CD14-positive monocyte (primary cell): ENCODE measurements around the gene TMCC3. TPM values are rescaled to one million over a fixed set of nuclear protein-coding genes. Genes with fewer than 3 reads are reported as not detected.
"Not testable (repeated sequence)": the region's sequence is repeated elsewhere in the genome, so short reads cannot be mapped to it uniquely, and the experiment has no call there.

Source experiments
- DNase-seq, 3 donors: peaks; one replicate each; pipeline ENCODE4 v3.0.0-alpha.2; 2011 to 2022
- H2AFZ ChIP-seq: 2 replicates; pipeline ENCODE4 v1.6.0; 2012; ENCODE audit warnings: mild to moderate bottlenecking, low read depth, low read length, inconsistent platforms; ENCODE audit not compliant: insufficient read depth, poor library complexity, severe bottlenecking
- H3K27ac ChIP-seq, 2 donors: 1 replicate in 1 of 2; 2 replicates in 1 of 2; pipeline ENCODE4 v1.5.1; 2012 to 2013; ENCODE audit warnings: low read length in 2 of 2, control low read depth in 1 of 2, inconsistent platforms in 1 of 2, low read depth in 1 of 2, mild to moderate bottlenecking in 1 of 2
- H3K27me3 ChIP-seq, 2 donors: one replicate each; pipeline versions ENCODE4 v1.6.0 to v1.6.1; 2011 to 2013; ENCODE audit warnings: low read length in 2 of 2; ENCODE audit not compliant: control insufficient read depth in 2 of 2, insufficient read depth in 2 of 2
- H3K36me3 ChIP-seq, 2 donors: replicated peaks in 1 of 2; 1 replicate in 1 of 2; 2 replicates in 1 of 2; pipeline versions ENCODE4 v1.5.1 to v1.6.1; 2012 to 2013; ENCODE audit warnings: low read length in 2 of 2, control low read depth in 1 of 2, inconsistent platforms in 1 of 2, mild to moderate bottlenecking in 1 of 2; ENCODE audit not compliant: insufficient read depth in 2 of 2, control insufficient read depth in 1 of 2
- H3K4me1 ChIP-seq, 2 donors: 1 replicate in 1 of 2; 2 replicates in 1 of 2; pipeline versions ENCODE4 v1.5.1 to v1.6.1; 2012 to 2013; ENCODE audit warnings: low read length in 2 of 2, control low read depth in 1 of 2, inconsistent platforms in 1 of 2, mild to moderate bottlenecking in 1 of 2, moderate library complexity in 1 of 2; ENCODE audit not compliant: insufficient read depth in 2 of 2, control insufficient read depth in 1 of 2
- H3K4me2 ChIP-seq: replicated peaks from 2 replicates; pipeline ENCODE3; 2012; ENCODE audit warnings: low read length, moderate library complexity, mild to moderate bottlenecking; ENCODE audit not compliant: poor library complexity, severe bottlenecking; ENCODE audit errors: extremely low read depth
- H3K4me3 ChIP-seq, 3 experiments: fragments of 200-600 bp in 1 of 3; sonication (generic) in 1 of 3; replicated peaks in 1 of 3; 1 replicate in 2 of 3; 2 replicates in 1 of 3; pipeline ENCODE4 v1.5.1; 2011 to 2013; ENCODE audit warnings: low read length in 3 of 3, mild to moderate bottlenecking in 3 of 3, control low read depth in 2 of 3, low read depth in 2 of 3, inconsistent platforms in 1 of 3, moderate library complexity in 1 of 3
- H3K79me2 ChIP-seq: 2 replicates; pipeline ENCODE4 v1.6.0; 2012; ENCODE audit warnings: mild to moderate bottlenecking, control low read depth, inconsistent platforms, low read length, moderate library complexity; ENCODE audit not compliant: insufficient read depth
- H3K9ac ChIP-seq: 2 replicates; pipeline ENCODE4 v1.6.0; 2017; ENCODE audit warnings: low read length, mild to moderate bottlenecking; ENCODE audit not compliant: insufficient read depth, poor library complexity, severe bottlenecking
- H3K9me3 ChIP-seq, 2 donors: replicated peaks in 1 of 2; 1 replicate in 1 of 2; 2 replicates in 1 of 2; pipeline versions ENCODE4 v1.5.1 to v1.6.1; 2012 to 2013; ENCODE audit warnings: low read length in 2 of 2, control low read depth in 1 of 2; ENCODE audit not compliant: control insufficient read depth in 1 of 2, insufficient read depth in 1 of 2
- H4K20me1 ChIP-seq: 2 replicates; pipeline ENCODE4 v1.6.0; 2012; ENCODE audit warnings: mild to moderate bottlenecking, low read length, control low read depth, moderate library complexity; ENCODE audit not compliant: insufficient read depth
- H3K27ac Mint-ChIP-seq, 7 donors: one replicate each; pipeline ENCODE4 v1.8.0; 2020; ENCODE audit warnings: mild to moderate bottlenecking in 7 of 7, mixed read lengths in 7 of 7, moderate library complexity in 6 of 7, inconsistent platforms in 2 of 7
- H3K27me3 Mint-ChIP-seq, 3 donors: one replicate each; pipeline ENCODE4 v1.8.0; 2021 to 2022; ENCODE audit warnings: low read depth in 3 of 3, mild to moderate bottlenecking in 3 of 3, mixed read lengths in 3 of 3, moderate library complexity in 3 of 3, inconsistent platforms in 1 of 3
- H3K36me3 Mint-ChIP-seq, 2 donors: one replicate each; pipeline ENCODE4 v1.8.0; 2020; ENCODE audit warnings: mixed read lengths in 2 of 2, inconsistent platforms in 1 of 2, mild to moderate bottlenecking in 1 of 2
- H3K4me1 Mint-ChIP-seq: one replicate; pipeline ENCODE4 v1.8.0; 2020; ENCODE audit warnings: mild to moderate bottlenecking, mixed read lengths
- H3K4me3 Mint-ChIP-seq, 2 donors: one replicate each; pipeline ENCODE4 v1.8.0; 2020; ENCODE audit warnings: mild to moderate bottlenecking in 2 of 2, mixed read lengths in 2 of 2, moderate library complexity in 1 of 2
- H3K9me3 Mint-ChIP-seq, 7 donors: one replicate each; pipeline ENCODE4 v1.8.0; 2020 to 2022; ENCODE audit warnings: mixed read lengths in 7 of 7, mild to moderate bottlenecking in 6 of 7, moderate library complexity in 6 of 7, inconsistent platforms in 2 of 7
- WGBS: methylation state at CpG from one replicate; pipeline ENCODE4 v1.1.5; 2013; ENCODE audit warnings: missing lambda C conversion rate; ENCODE audit not compliant: insufficient coverage; 5-methylcytosine and 5-hydroxymethylcytosine counted together
- intact Hi-C, 2 donors: fragments of 100-400 bp; cut with micrococcal nuclease; formaldehyde crosslinking; loops; one replicate each; pipeline versions ENCODE4 v1.15.0 to v1.15.1; 2023
- polyA plus RNA-seq, 3 donors: library from polyadenylated mRNA; depleted of rRNA in 1 of 3; unstranded in 2 of 3; stranded (reverse) in 1 of 3; fragments of 300-500 nt in 2 of 3; fragments of >200 nt in 1 of 3; fragmentation: Illumina TruSeq in 2 of 3; gene quantifications; 1 replicate in 2 of 3; 2 replicates in 1 of 3; pipeline ENCODE4 v1.2.3, GENCODE V29; 2012 to 2021
- TF ChIP-seq, protein P1 (sequence below): fragments of 200-600 bp; IDR thresholded peaks from one replicate; pipeline ENCODE4 v1.8.0; 2022; ENCODE audit warnings: antibody characterized with exemption, mild to moderate bottlenecking

The TMCC3 gene
- polyA plus RNA-seq, 3 donors, result 3.4 to 14.7 (median 7.1) TPM

DNA sequence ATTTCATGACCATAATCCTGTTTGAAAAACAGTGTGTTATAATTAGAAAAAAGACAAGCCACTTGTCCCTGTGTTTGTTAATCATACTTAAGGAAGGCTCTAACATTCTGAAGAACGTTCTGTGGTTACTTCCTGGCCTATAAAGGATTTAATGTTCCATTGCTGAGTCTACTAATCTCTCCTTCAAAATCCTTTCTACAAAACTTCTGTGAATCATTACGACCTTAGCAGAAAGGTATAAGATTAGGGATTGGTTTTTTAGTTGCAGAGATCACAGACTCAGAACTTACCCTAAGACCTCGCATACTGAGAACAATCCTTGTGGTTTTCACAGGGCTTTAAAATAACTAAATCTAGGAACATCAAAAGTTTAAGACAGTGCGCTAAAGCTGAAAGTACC is 48.3 kb downstream of the TMCC3 start:
- Mint-ChIP-seq H3K27me3 (peaks cover 2 to 10% (median 3%) of the 10 kb centered on the region in 3 donors), H3K4me3 (no peak overlapping the region), H3K4me1 (no peaks in the 10 kb centered on the region), H3K27ac (no peak overlapping the region), H3K9me3 (peaks cover 3 to 9% (median 8%) of the 10 kb centered on the region in 7 donors), H3K36me3 (no peaks in the 10 kb centered on the region)
- TF ChIP-seq, protein P1, sequence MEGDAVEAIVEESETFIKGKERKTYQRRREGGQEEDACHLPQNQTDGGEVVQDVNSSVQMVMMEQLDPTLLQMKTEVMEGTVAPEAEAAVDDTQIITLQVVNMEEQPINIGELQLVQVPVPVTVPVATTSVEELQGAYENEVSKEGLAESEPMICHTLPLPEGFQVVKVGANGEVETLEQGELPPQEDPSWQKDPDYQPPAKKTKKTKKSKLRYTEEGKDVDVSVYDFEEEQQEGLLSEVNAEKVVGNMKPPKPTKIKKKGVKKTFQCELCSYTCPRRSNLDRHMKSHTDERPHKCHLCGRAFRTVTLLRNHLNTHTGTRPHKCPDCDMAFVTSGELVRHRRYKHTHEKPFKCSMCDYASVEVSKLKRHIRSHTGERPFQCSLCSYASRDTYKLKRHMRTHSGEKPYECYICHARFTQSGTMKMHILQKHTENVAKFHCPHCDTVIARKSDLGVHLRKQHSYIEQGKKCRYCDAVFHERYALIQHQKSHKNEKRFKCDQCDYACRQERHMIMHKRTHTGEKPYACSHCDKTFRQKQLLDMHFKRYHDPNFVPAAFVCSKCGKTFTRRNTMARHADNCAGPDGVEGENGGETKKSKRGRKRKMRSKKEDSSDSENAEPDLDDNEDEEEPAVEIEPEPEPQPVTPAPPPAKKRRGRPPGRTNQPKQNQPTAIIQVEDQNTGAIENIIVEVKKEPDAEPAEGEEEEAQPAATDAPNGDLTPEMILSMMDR, result no peak
- peaks cover 15% of the 10 kb centered on the region for H4K20me1 ChIP-seq
- H3K4me2 ChIP-seq, result no peak overlapping the region
- no peak overlapping the region for H3K9ac ChIP-seq
- no CpG with 5 or more reads among the region's 4 CpGs for WGBS
- H3K9me3 ChIP-seq, result peaks cover 0 to 3% of the 10 kb centered on the region in 2 donors
- H3K27me3 ChIP-seq, result no peaks in the 10 kb centered on the region
- H3K27ac ChIP-seq, result no peak overlapping the region
- H3K36me3 ChIP-seq, result no peaks in the 10 kb centered on the region
- H3K4me3 ChIP-seq, result no peak overlapping the region
- no peaks in the 10 kb centered on the region for H3K4me1 ChIP-seq
- DNase-seq, result no peak
- intact Hi-C loops, result loop anchor here in 1 of 2 donors (5.0 kb wide), 2 partner anchors 40 to 125 kb away; no protein-coding TSS in a partner anchor
- H3K79me2 ChIP-seq, result no peaks in the 10 kb centered on the region
- H2AFZ ChIP-seq, result no peak overlapping the region

DNA sequence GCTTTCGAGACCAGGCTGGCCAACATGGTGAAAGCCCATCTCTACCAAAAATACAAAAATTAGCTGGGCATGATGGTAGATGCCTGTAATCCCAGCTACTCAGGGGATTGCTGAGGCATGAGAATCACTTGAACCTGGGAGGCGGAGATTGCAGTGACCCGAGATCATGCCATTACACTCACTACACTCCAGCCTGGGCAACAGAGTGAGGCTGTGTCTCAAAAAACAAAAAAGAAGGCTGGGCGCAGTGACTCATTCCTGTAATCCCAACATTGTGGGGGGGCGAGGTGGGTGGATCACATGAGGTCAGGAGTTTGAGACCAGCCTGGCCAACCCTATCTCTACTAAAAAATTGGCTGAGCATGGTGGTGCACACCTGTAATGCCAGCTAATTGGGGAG is 49.0 kb downstream of the TMCC3 start:
- WGBS, result 90% methylated on average over 2 of the region's 5 CpGs
- H3K27me3 Mint-ChIP-seq, result peaks cover 2 to 10% (median 3%) of the 10 kb centered on the region in 3 donors
- DNase-seq, H3K4me1 ChIP-seq, H2AFZ ChIP-seq, H3K4me2 ChIP-seq, H3K36me3 Mint-ChIP-seq, H3K4me1 Mint-ChIP-seq, H3K4me3 Mint-ChIP-seq, H3K27ac ChIP-seq, H3K27me3 ChIP-seq, H3K79me2 ChIP-seq, H3K9ac ChIP-seq, H3K4me3 ChIP-seq, H3K9me3 ChIP-seq, H3K9me3 Mint-ChIP-seq, H3K27ac Mint-ChIP-seq, H3K36me3 ChIP-seq: not testable (repeated sequence)
- H4K20me1 ChIP-seq, result peaks cover 15% of the 10 kb centered on the region
- intact Hi-C loops, result loop anchor here in 1 of 2 donors (5.0 kb wide), 2 partner anchors 41 to 126 kb away; no protein-coding TSS in a partner anchor
